HFFc6 (cell line): ENCODE measurements around the gene GPX4. TPM values are rescaled to one million over a fixed set of nuclear protein-coding genes. Genes with fewer than 3 reads are reported as not detected.

ENCODE experiments used
- DNase-seq: peaks from one replicate; pipeline ENCODE4 v3.0.0-alpha.2; 2018
- H3K27ac Mint-ChIP-seq: 2 replicates; pipeline ENCODE4 v1.8.0; 2020; ENCODE audit warnings: mild to moderate bottlenecking, mixed read lengths
- H3K27me3 Mint-ChIP-seq: 2 replicates; pipeline ENCODE4 v1.8.0; 2021; ENCODE audit warnings: mild to moderate bottlenecking, moderate library complexity, mixed read lengths; ENCODE audit not compliant: insufficient read depth
- H3K36me3 Mint-ChIP-seq: 2 replicates; pipeline ENCODE4 v1.8.0; 2021; ENCODE audit warnings: low read depth, mixed read lengths
- H3K4me1 Mint-ChIP-seq: 2 replicates; pipeline ENCODE4 v1.8.0; 2020; ENCODE audit warnings: low read depth, mixed read lengths
- H3K4me3 Mint-ChIP-seq: 2 replicates; pipeline ENCODE4 v1.8.0; 2020; ENCODE audit warnings: mild to moderate bottlenecking, moderate library complexity, mixed read lengths
- H3K9me3 Mint-ChIP-seq: 2 replicates; pipeline ENCODE4 v1.8.0; 2020; ENCODE audit warnings: mild to moderate bottlenecking, mixed read lengths
- CTCF ChIP-seq: fragments of 200-600 bp; sonication (generic); IDR thresholded peaks from 2 replicates; pipeline ENCODE4 v1.5.0; 2021; ENCODE audit warnings: antibody characterized with exemption, mild to moderate bottlenecking
- total RNA-seq, 6 experiments: library from RNA; stranded (reverse); fragmentation: NEBNext Ultra II Directional; extraction: Animal tissue kit (Norgen Biotek cat#: 25700); gene quantifications; 2 replicates in 1 of 6; 3 replicates in 5 of 6; pipeline ENCODE4 v1.2.3, GENCODE V29; 2021

The GPX4 gene
- total RNA-seq, 6 experiments from 2014 or later = 193 to 237 (median 223) TPM

GRCh38 chr19:1101337-1101698 is 2.5 kb upstream of the GPX4 start:
- Mint-ChIP-seq H3K27me3 (peaks cover 19% of the 10 kb centered on the region), H3K4me3 (peak overlapping the region; percentile 78; the same call in 1 of the 2 replicates), H3K4me1 (peaks cover 49% of the 10 kb centered on the region), H3K36me3 (peaks cover 6% of the 10 kb centered on the region), H3K27ac (peak overlapping the region; percentile 98), H3K9me3 (peaks cover 17% of the 10 kb centered on the region)
- TF ChIP-seq CTCF = no peak
- no peak for DNase-seq

DNA sequence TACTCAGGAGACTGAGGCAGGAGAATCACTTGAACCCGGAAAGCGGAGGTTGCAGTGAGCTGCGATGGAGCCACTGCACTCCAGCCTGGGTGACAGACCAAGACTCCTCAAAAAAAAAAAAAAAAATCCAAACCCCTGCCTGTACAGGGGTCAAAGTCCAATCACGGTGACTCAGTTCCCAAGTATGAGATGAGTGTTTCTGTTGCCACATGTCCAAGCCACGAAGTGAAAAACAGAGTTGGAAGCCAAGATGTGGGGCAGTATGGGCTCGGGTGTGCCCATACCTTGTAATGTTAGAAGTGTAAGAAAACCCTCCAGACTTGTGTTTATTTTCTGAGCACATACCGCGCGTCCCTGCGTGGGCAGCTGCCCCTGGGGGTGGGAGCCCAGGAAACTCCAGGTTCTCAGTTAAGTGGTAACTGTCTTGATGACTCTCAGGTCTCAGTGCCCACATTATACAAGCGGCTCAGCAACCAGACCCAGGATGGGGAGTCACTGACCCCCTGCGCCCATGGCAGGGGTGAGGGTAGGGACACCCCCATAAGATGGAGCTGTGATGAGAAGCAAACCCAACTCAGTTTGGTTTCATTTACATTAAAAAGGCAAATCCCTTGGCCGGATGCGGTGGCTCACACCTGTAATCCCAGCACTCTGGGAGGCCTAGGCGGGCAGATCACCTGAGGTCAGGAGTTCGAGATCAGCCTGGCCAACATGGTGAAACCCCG is 1.2 kb upstream of the GPX4 start:
- H3K36me3 Mint-ChIP-seq = peaks cover 6% of the 10 kb centered on the region
- no peak for TF ChIP-seq CTCF
- peak overlapping the region; percentile 98 for H3K27ac Mint-ChIP-seq
- DNase-seq = peak; percentile 98
- peaks cover 17% of the 10 kb centered on the region for H3K9me3 Mint-ChIP-seq
- peaks cover 49% of the 10 kb centered on the region for H3K4me1 Mint-ChIP-seq
- H3K4me3 Mint-ChIP-seq = peak overlapping the region; percentile 78
- H3K27me3 Mint-ChIP-seq = peaks cover 19% of the 10 kb centered on the region

DNA sequence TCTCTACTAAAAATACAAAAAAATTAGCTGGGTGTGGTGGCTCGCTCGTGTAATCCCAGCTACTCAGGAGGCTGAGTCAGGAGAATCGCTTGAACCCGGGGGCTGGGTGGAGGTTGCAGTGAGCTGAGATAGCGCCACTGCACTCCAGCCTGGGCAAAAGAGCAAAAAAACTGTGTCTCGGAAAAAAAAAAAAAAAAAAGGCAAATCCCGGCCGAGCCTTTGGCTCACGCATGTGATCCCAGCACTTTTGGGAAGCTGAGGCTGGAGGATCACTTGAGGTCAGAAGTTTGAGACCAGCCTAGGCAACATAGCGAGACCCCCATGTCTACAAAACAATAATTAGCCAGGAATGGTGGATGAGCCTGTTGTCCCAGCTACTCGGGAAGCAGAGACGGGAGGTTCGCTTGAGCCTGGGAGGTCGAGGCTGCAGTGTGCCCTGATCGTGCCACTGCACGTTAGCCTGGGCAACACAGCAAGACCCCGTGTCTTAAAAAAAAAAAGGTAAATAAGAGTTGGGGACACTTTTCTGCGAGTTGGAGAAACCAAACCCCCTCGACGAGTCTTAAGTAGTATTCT is 574 bp upstream of the GPX4 start:
- DNase-seq = no peak
- Mint-ChIP-seq H3K4me1 (peaks cover 43% of the 10 kb centered on the region), H3K9me3 (peaks cover 17% of the 10 kb centered on the region), H3K27me3 (peaks cover 19% of the 10 kb centered on the region), H3K27ac (peak overlapping the region; percentile 98), H3K4me3 (peak overlapping the region; percentile 75), H3K36me3 (peaks cover 6% of the 10 kb centered on the region)
- no peak for TF ChIP-seq CTCF

- DNase-seq = peak; percentile 58
- H3K36me3 Mint-ChIP-seq = peaks cover 6% of the 10 kb centered on the region
These were observed 665 bp downstream of the GPX4 start for GRCh38 chr19:1104311-1105007.

More at GRCh38 chr19:1104311-1105007, 665 bp downstream of the GPX4 start:
- Mint-ChIP-seq H3K4me1 (peaks cover 30% of the 10 kb centered on the region), H3K27me3 (peaks cover 19% of the 10 kb centered on the region), H3K9me3 (peaks cover 16% of the 10 kb centered on the region), H3K27ac (peak overlapping the region; percentile 58), H3K4me3 (peak overlapping the region; percentile 79)
- TF ChIP-seq CTCF = no peak; the same call in 1 of the 2 replicates
